Activated CD4-positive, alpha-beta T cell treated with anti-CD3 and anti-CD28 coated beads, Interleukin-10, Interleukin-2, amounts not matched to agents 100 ng/mL and 50 ng/mL, durations not matched to agents 16 hours and 8 hours (primary cell): ENCODE results near the gene ACOT12.

Experiments
- DNase-seq: peaks from one replicate; pipeline ENCODE4 v3.0.0-alpha.2; 2020

ACOT12 gene

DNA sequence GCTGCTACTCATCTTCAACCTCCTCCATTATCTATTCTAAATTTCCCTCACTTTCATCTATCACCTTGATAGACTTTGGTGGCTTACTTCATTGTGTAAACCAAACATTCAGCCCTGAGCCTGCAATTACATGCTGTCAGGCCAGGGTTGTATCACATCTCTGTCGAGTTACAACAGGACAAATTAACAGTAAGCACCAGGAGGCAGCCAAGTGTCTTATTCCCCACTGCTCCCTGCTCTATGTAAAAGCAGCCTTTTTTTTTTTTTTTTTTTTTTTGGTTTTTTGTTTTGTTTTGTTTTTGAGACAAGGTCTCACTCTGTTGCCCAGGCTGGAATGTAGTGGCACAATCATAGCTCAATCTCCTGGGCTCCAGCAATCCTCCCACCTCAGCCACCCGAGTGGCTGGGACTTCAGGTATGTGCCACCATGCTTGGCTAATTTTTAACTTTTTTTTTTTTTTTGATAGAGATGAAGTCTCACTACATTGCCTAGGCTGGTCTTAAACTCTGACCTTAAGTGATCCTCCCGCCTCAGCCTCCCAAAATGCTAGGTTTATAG is 107.8 kb downstream of the ACOT12 start:
- DNase-seq = no peak

DNA sequence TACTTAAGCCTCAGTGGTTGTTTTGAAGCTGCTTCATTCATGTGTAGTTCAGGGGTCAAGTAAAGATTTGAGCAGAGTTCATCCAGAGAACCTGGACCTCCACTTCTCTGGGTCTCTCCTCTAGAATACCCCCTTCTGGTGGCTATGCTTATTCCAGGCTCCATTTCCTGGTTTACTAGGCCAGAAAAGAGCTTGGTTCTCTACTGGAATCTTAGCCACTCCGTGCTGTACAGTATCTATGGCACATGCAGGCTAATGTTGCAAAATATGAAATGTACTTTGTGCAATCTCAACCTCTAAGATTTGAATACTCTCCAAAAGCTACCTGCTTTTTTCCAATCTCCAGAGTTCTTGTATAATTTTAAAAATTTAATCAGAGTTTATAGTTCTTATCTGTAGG is 110.0 kb downstream of the ACOT12 start:
- no peak for DNase-seq
